Gastroesophageal sphincter (tissue), 3 donors: ENCODE results near the gene SINHCAF.

Experiments
- CTCF ChIP-seq, 4 experiments: fragments of 200-600 bp in 2 of 4; fragments of 450-650 bp in 2 of 4; sonication (generic) in 1 of 4; IDR thresholded peaks; one replicate each; pipeline ENCODE4 v1.5.1; 2017 to 2019; ENCODE audit warnings: antibody characterized with exemption in 4 of 4, mild to moderate bottlenecking in 2 of 4, moderate library complexity in 2 of 4
- EP300 ChIP-seq: sonication (generic); formaldehyde crosslinking; IDR thresholded peaks from one replicate; pipeline ENCODE4 v1.6.1; 2017; ENCODE audit warnings: antibody characterized with exemption, mild to moderate bottlenecking
- POLR2A ChIP-seq, 2 donors: fragments of 450-650 bp; IDR thresholded peaks; one replicate each; pipeline ENCODE4 v1.6.1; 2017; ENCODE audit warnings: antibody characterized with exemption in 2 of 2, mild to moderate bottlenecking in 2 of 2, moderate library complexity in 1 of 2
- POLR2AphosphoS5 ChIP-seq: sonication (generic); formaldehyde crosslinking; IDR thresholded peaks from one replicate; pipeline ENCODE4 v1.6.1; 2017; ENCODE audit warnings: antibody characterized with exemption

- TF ChIP-seq POLR2A (IDR thresholded peaks at IDR 0.05) (no peak), CTCF (IDR thresholded peaks at IDR 0.05) (no peak), EP300 (no peak), POLR2AphosphoS5 (no peak)
These were observed 10.0 kb downstream of the SINHCAF start for GRCh38 chr12:31315784-31316465.
